ENCODE results near the gene ARHGEF16. TPM values are rescaled to one million over a fixed set of nuclear protein-coding genes. Genes with fewer than 3 reads are reported as not detected.
A peak's percentile ranks its signal among the peaks of the same experiment; 100 is the strongest.

Gene ARHGEF16
- total RNA-seq, 1 donor from 2014 or later, result 0.20 TPM

GRCh38 chr1:3501856-3502640 lies 47.6 kb downstream of the ARHGEF16 start:
- peak; percentile 66 for DNase-seq (ENCODE audit: low read depth in 2 of 2)

GRCh38 chr1:3502641-3503524 lies 48.4 kb downstream of the ARHGEF16 start:
- DNase-seq (ENCODE audit: low read depth in 2 of 2), result no peak

GRCh38 chr1:3503525-3503886 lies 49.0 kb downstream of the ARHGEF16 start:
- DNase-seq (ENCODE audit: low read depth in 2 of 2), result no peak

- DNase-seq (ENCODE audit: low read depth in 2 of 2), result peak; percentile 94 to 98
These were observed 49.8 kb downstream of the ARHGEF16 start for GRCh38 chr1:3504151-3504821.

- DNase-seq (ENCODE audit: low read depth in 2 of 2), result peak; percentile 31 to 48
These were observed 50.3 kb downstream of the ARHGEF16 start for GRCh38 chr1:3504822-3505153.

- no peak for DNase-seq (ENCODE audit: low read depth in 2 of 2)
These were observed 50.7 kb downstream of the ARHGEF16 start for GRCh38 chr1:3505161-3505560.

- no peak for DNase-seq (ENCODE audit: low read depth in 2 of 2)
These were observed 51.6 kb downstream of the ARHGEF16 start for GRCh38 chr1:3506041-3506440.

GRCh38 chr1:3506943-3507342 lies 52.5 kb downstream of the ARHGEF16 start:
- DNase-seq (ENCODE audit: low read depth in 2 of 2), result no peak

- DNase-seq (ENCODE audit: low read depth in 2 of 2), result no peak
These were observed 53.3 kb downstream of the ARHGEF16 start for GRCh38 chr1:3507636-3508275.

GRCh38 chr1:3508757-3509415 lies 54.4 kb downstream of the ARHGEF16 start:
- no peak for DNase-seq (ENCODE audit: low read depth in 2 of 2)

GRCh38 chr1:3509721-3510120 lies 55.3 kb downstream of the ARHGEF16 start:
- no peak for DNase-seq (ENCODE audit: low read depth in 2 of 2)

- no peak for DNase-seq (ENCODE audit: low read depth in 2 of 2)
These were observed 55.9 kb downstream of the ARHGEF16 start for GRCh38 chr1:3510136-3510955.

GRCh38 chr1:3510956-3511250 lies 56.4 kb downstream of the ARHGEF16 start:
- no peak for DNase-seq (ENCODE audit: low read depth in 2 of 2)

GRCh38 chr1:3511306-3511705 lies 56.8 kb downstream of the ARHGEF16 start:
- DNase-seq (ENCODE audit: low read depth in 2 of 2), result no peak

GRCh38 chr1:3511856-3512255 lies 57.4 kb downstream of the ARHGEF16 start:
- DNase-seq (ENCODE audit: low read depth in 2 of 2), result no peak

GRCh38 chr1:3514404-3514803 lies 59.9 kb downstream of the ARHGEF16 start:
- DNase-seq (ENCODE audit: low read depth in 2 of 2), result no peak

GRCh38 chr1:3515272-3515671 lies 60.8 kb downstream of the ARHGEF16 start:
- DNase-seq (ENCODE audit: low read depth in 2 of 2), result no peak

GRCh38 chr1:3515774-3516480 lies 61.5 kb downstream of the ARHGEF16 start:
- no peak for DNase-seq (ENCODE audit: low read depth in 2 of 2)

- DNase-seq (ENCODE audit: low read depth in 2 of 2), result no peak
These were observed 62.0 kb downstream of the ARHGEF16 start for GRCh38 chr1:3516481-3516869.
